ENCODE data around the gene SLC43A2. TPM values are rescaled to one million over a fixed set of nuclear protein-coding genes. Genes with fewer than 3 reads are reported as not detected.

The SLC43A2 gene
- total and polyA plus RNA-seq, 2 of the 13 experiments (the other 11 are each of a cell fraction or from before 2014, with no cell fraction given): 7.3 to 20.0 TPM

DNA sequence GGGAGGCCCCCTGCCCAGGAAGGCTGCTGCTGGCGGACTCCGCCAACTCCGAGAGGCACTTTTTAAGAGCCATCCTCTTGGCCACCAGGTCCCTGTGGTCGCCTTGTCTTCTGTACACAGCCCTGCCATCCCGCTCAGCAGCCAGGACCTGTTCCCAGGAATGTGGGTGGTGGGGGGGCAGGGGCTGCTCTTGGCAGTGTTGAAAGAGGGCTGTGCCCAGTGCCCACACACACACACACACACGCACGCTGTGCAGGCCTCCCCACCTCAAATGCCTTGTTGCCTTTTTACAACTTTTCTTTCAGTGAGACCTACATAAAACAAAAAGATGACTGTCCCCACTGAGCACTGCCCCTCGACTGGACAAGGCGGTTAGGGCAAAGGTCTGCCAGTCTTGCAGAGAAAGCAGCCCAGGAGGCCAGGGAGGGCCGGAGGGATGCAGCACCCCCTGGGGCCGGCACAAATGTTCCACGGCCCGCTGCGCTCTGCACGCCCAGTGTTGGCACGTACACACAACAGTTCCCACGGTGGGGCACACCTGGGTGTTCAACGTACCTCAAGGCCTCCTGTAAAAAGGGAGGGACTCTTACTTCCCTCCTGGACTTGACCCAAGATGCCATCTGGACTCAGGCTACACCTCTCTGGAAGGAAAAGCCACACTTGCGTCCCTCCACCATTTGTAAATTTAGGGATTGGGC is 47.5 kb downstream of the SLC43A2 start:
- Histone ChIP-seq H3K79me2 (ENCODE audit: insufficient read depth, low read length) (no peaks in the 10 kb centered on the region), H3K9me3 (ENCODE audit: low read length) (no peaks in the 10 kb centered on the region), H3K9ac (ENCODE audit: insufficient read depth, low read depth, low read length) (no peak overlapping the region), H3K27me3 (ENCODE audit: control insufficient read depth in 1 of 2, insufficient read depth in 2 of 2, low read length in 2 of 2) (no peaks in the 10 kb centered on the region), H2AFZ (ENCODE audit: low read length) (no peak overlapping the region), H3K36me3 (replicated peaks in 1 of 2; ENCODE audit: control insufficient read depth in 1 of 2, insufficient read depth in 2 of 2, low read length in 2 of 2) (peaks cover 0 to 1% of the 10 kb centered on the region in 2 experiments; a peak in 1 of 5 replicates), H3K4me2 (ENCODE audit: low read depth, low read length) (peak overlapping the region; percentile 23; the same call in 1 of the 2 replicates), H3K27ac (ENCODE audit: extremely low read length, insufficient read depth, low read length) (no peak overlapping the region), H3K4me1 (ENCODE audit: insufficient read depth, low read length) (peaks cover 48% of the 10 kb centered on the region), H4K20me1 (ENCODE audit: insufficient read depth, low read length) (no peaks in the 10 kb centered on the region), H3K4me3 (replicated peaks in 1 of 3; ENCODE audit: insufficient read depth in 1 of 3, low read depth in 2 of 3, low read length in 3 of 3) (no peak overlapping the region)
- CTCF ChIA-PET (ENCODE audit: low intra/inter-chr PET ratio, low total read pairs): no interaction called here
- DNase-seq (ENCODE audit: low spot score): no peak
- intact Hi-C loops (cut with micrococcal nuclease; ENCODE audit: unreplicated experiment): no loop called here
- WGBS (ENCODE audit: low lambda C conversion rate): 75% methylated on average over 15 of the region's 19 CpGs
- FAIRE-seq: no peak
- ATAC-seq: no peak
- POLR2A ChIA-PET: interaction anchor here (0.7 kb wide), 1 partner anchor 135 kb away, joined by 3 read pairs; no protein-coding TSS in a partner anchor
- BruUV-seq (replicated peaks): no TSS peak
- in situ Hi-C loops (cut with HindIII; ENCODE audit: extremely low pct_ligation_motif_present, low pct_unique_long_range_greater_than_20kb): no loop called here
- no peak for TF ChIP-seq ZNF615 (CRISPR knock-in tag; IDR thresholded peaks at IDR 0.05; ENCODE audit: borderline replicate concordance)
- no peak for TF ChIP-seq ZNF10 (CRISPR knock-in tag; IDR thresholded peaks at IDR 0.05; ENCODE audit: borderline replicate concordance, low read depth)
- TF ChIP-seq, protein P1, sequence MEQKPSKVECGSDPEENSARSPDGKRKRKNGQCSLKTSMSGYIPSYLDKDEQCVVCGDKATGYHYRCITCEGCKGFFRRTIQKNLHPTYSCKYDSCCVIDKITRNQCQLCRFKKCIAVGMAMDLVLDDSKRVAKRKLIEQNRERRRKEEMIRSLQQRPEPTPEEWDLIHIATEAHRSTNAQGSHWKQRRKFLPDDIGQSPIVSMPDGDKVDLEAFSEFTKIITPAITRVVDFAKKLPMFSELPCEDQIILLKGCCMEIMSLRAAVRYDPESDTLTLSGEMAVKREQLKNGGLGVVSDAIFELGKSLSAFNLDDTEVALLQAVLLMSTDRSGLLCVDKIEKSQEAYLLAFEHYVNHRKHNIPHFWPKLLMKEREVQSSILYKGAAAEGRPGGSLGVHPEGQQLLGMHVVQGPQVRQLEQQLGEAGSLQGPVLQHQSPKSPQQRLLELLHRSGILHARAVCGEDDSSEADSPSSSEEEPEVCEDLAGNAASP (CRISPR knock-in tag; IDR thresholded peaks at IDR 0.05; ENCODE audit: borderline replicate concordance): no peak
- no peak for TF ChIP-seq EEA1 (CRISPR knock-in tag; IDR thresholded peaks at IDR 0.05; ENCODE audit: borderline replicate concordance)
- no peak for TF ChIP-seq ZNF274 (CRISPR knock-in tag; IDR thresholded peaks at IDR 0.05)
- no peak for TF ChIP-seq ETV6 (CRISPR knock-in tag; conservative IDR thresholded peaks at IDR 0.05)
- TF ChIP-seq SATB2 (CRISPR knock-in tag; IDR thresholded peaks at IDR 0.05): no peak
- no peak for TF ChIP-seq TAF1 (CRISPR knock-in tag; IDR thresholded peaks at IDR 0.05)
- TF ChIP-seq ESRRA (CRISPR knock-in tag; IDR thresholded peaks at IDR 0.05; ENCODE audit: low read depth): no peak
- TF ChIP-seq XRCC5 (optimal IDR thresholded peaks at IDR 0.05; ENCODE audit: low read length): peak; percentile 38
- no peak for TF ChIP-seq REST (IDR thresholded peaks at IDR 0.05; ENCODE audit: borderline replicate concordance in 1 of 2, low read depth in 1 of 2, low read length in 2 of 2)
- TF ChIP-seq HNRNPLL (IDR thresholded peaks at IDR 0.05; ENCODE audit: low read depth, low read length, poor library complexity, severe bottlenecking): no peak
- TF ChIP-seq NFIC (IDR thresholded peaks at IDR 0.05; ENCODE audit: low read length): no peak
- TF ChIP-seq HNRNPL (IDR thresholded peaks at IDR 0.05; ENCODE audit: low read depth, low read length): peak; percentile 99
- no peak for TF ChIP-seq ZNF580 (CRISPR knock-in tag; IDR thresholded peaks at IDR 0.05; ENCODE audit: borderline replicate concordance, low read depth)
- no peak for TF ChIP-seq FOXA3 (CRISPR knock-in tag; IDR thresholded peaks at IDR 0.05)
- TF ChIP-seq SRSF4 (IDR thresholded peaks at IDR 0.05; ENCODE audit: low read depth, low read length, poor library complexity, severe bottlenecking): no peak
- no peak for TF ChIP-seq ZNF256 (CRISPR knock-in tag; conservative IDR thresholded peaks at IDR 0.05)

Measured in HepG2 (cell line).